Measurements from ENCODE around the gene PRR22.

DNA sequence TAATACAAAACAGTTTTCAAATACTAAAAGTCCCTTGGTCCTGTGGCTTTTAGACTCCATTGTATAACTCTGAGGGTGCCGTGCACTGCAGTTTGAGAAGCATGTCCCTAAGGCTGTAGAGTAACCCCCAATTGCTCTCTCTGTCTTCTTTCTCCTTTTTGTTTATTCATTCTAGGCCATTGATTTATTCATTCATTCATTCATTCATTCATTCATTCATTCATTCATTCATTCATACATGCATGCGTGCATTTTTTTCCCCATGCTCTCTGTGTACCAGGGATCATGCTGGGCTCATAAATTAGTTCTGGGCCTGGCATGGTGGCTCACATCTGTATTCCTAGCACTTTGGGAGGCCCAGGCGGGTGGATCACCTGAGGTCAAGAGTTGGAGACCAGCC is 19.3 kb downstream of the PRR22 start:
- TF ChIP-seq CTCF (IDR thresholded peaks at IDR 0.05; ENCODE audit: borderline replicate concordance, extremely low read depth, low read length, poor library complexity, severe bottlenecking) = no peak
- no peak for TF ChIP-seq EZH2 (IDR thresholded peaks at IDR 0.05; ENCODE audit: borderline replicate concordance, low read depth, low read length, severe bottlenecking)
